ENCODE results near the gene NTM. TPM values are rescaled to one million over a fixed set of nuclear protein-coding genes. Genes with fewer than 3 reads are reported as not detected.

Gene NTM
- polyA plus RNA-seq, 1 donor (not counting 4 experiments of a cell fraction or from before 2014, with no cell fraction given): 47.9 TPM

- dilution Hi-C loops (cut with MboI; ENCODE audit: extremely low pct_ligation_motif_present, low sequenced_read_pairs): no loop called here
- Histone ChIP-seq H3K4me1 (ENCODE audit: control insufficient read depth, extremely low read depth, insufficient read depth, low read length) (peaks cover 18% of the 10 kb centered on the region), H3K27me3 (ENCODE audit: control insufficient read depth, extremely low read depth, insufficient read depth, low read length) (no peaks in the 10 kb centered on the region), H3K9me1 (ENCODE audit: control insufficient read depth, extremely low read depth, insufficient read depth, low read length) (no peaks in the 10 kb centered on the region), H3K79me2 (ENCODE audit: control insufficient read depth, insufficient read depth, low read length) (peaks cover 3% of the 10 kb centered on the region), H3K9me3 (ENCODE audit: control insufficient read depth, low read depth, low read length) (no peaks in the 10 kb centered on the region), H2AFZ (ENCODE audit: control insufficient read depth, low read length) (peak overlapping the region; percentile 50), H3K9ac (ENCODE audit: control insufficient read depth, extremely low read depth, insufficient read depth, low read length) (peak overlapping the region; percentile 40), H3K27ac (ENCODE audit: control insufficient read depth, insufficient read depth, low read length) (peak overlapping the region; percentile 56), H3K4me3 (ENCODE audit: control insufficient read depth in 2 of 3, extremely low read depth in 1 of 3, insufficient read depth in 2 of 3, low read depth in 1 of 3, low read length in 3 of 3) (peak overlapping the region in 2 of 3 experiments; percentile 29), H3K4me2 (ENCODE audit: control insufficient read depth, extremely low read depth, insufficient read depth, low read depth, low read length) (peak overlapping the region; percentile 72), H3K36me3 (ENCODE audit: control insufficient read depth in 2 of 2, extremely low read depth in 1 of 2, insufficient read depth in 2 of 2, low read length in 2 of 2) (no peaks in the 10 kb centered on the region), H4K20me1 (ENCODE audit: control insufficient read depth, extremely low read depth, insufficient read depth, low read length) (no peaks in the 10 kb centered on the region)
- FAIRE-seq: peak; percentile 46
- TF ChIP-seq CTCF (optimal IDR thresholded peaks at IDR 0.05 in 1 of 3, IDR thresholded peaks at IDR 0.05 in 1 of 3, conservative IDR thresholded peaks at IDR 0.05 in 1 of 3; ENCODE audit: extremely low read depth in 1 of 3, insufficient read depth in 2 of 3, low read length in 3 of 3) (no peak), EZH2 (IDR thresholded peaks at IDR 0.05; ENCODE audit: low read length) (no peak)
- no peak for DNase-seq (ENCODE audit: low read depth, low spot score)
Observed at GRCh38 chr11:132125988-132126871, 755.8 kb downstream of the NTM start.

GRCh38 chr11:132126973-132127899 is 756.8 kb downstream of the NTM start:
- H3K9me1 ChIP-seq (ENCODE audit: control insufficient read depth, extremely low read depth, insufficient read depth, low read length): no peaks in the 10 kb centered on the region
- no peak overlapping the region for H3K4me3 ChIP-seq (ENCODE audit: control insufficient read depth in 2 of 3, extremely low read depth in 1 of 3, insufficient read depth in 2 of 3, low read depth in 1 of 3, low read length in 3 of 3)
- H4K20me1 ChIP-seq (ENCODE audit: control insufficient read depth, extremely low read depth, insufficient read depth, low read length): no peaks in the 10 kb centered on the region
- FAIRE-seq: peak; percentile 46
- H3K9me3 ChIP-seq (ENCODE audit: control insufficient read depth, low read depth, low read length): no peaks in the 10 kb centered on the region
- peaks cover 21% of the 10 kb centered on the region for H3K4me1 ChIP-seq (ENCODE audit: control insufficient read depth, extremely low read depth, insufficient read depth, low read length)
- no peaks in the 10 kb centered on the region for H3K27me3 ChIP-seq (ENCODE audit: control insufficient read depth, extremely low read depth, insufficient read depth, low read length)
- peak overlapping the region; percentile 72 for H3K4me2 ChIP-seq (ENCODE audit: control insufficient read depth, extremely low read depth, insufficient read depth, low read depth, low read length)
- TF ChIP-seq CTCF (optimal IDR thresholded peaks at IDR 0.05 in 1 of 3, IDR thresholded peaks at IDR 0.05 in 1 of 3, conservative IDR thresholded peaks at IDR 0.05 in 1 of 3; ENCODE audit: extremely low read depth in 1 of 3, insufficient read depth in 2 of 3, low read length in 3 of 3) (peak; percentile 46 to 66 (median 63)), EZH2 (IDR thresholded peaks at IDR 0.05; ENCODE audit: low read length) (no peak)
- H3K36me3 ChIP-seq (ENCODE audit: control insufficient read depth in 2 of 2, extremely low read depth in 1 of 2, insufficient read depth in 2 of 2, low read length in 2 of 2): no peaks in the 10 kb centered on the region
- dilution Hi-C loops (cut with MboI; ENCODE audit: extremely low pct_ligation_motif_present, low sequenced_read_pairs): no loop called here
- no peak overlapping the region for H3K9ac ChIP-seq (ENCODE audit: control insufficient read depth, extremely low read depth, insufficient read depth, low read length)
- H3K27ac ChIP-seq (ENCODE audit: control insufficient read depth, insufficient read depth, low read length): peak overlapping the region; percentile 56
- H3K79me2 ChIP-seq (ENCODE audit: control insufficient read depth, insufficient read depth, low read length): peaks cover 3% of the 10 kb centered on the region
- H2AFZ ChIP-seq (ENCODE audit: control insufficient read depth, low read length): no peak overlapping the region
- DNase-seq (ENCODE audit: low read depth, low spot score): no peak
